GM18870 (cell line): Measurements from ENCODE around the gene POU6F2.
"Not testable (repeated sequence)": the region's sequence is repeated elsewhere in the genome, so short reads cannot be mapped to it uniquely, and the experiment has no call there.

Source experiments
- ATAC-seq: cut with Tn5 transposase; IDR thresholded peaks from one replicate; pipeline ENCODE4 v1.9.1; 2021; ENCODE audit warnings: moderate library complexity; ENCODE audit not compliant: unreplicated experiment

Gene POU6F2, protein sequence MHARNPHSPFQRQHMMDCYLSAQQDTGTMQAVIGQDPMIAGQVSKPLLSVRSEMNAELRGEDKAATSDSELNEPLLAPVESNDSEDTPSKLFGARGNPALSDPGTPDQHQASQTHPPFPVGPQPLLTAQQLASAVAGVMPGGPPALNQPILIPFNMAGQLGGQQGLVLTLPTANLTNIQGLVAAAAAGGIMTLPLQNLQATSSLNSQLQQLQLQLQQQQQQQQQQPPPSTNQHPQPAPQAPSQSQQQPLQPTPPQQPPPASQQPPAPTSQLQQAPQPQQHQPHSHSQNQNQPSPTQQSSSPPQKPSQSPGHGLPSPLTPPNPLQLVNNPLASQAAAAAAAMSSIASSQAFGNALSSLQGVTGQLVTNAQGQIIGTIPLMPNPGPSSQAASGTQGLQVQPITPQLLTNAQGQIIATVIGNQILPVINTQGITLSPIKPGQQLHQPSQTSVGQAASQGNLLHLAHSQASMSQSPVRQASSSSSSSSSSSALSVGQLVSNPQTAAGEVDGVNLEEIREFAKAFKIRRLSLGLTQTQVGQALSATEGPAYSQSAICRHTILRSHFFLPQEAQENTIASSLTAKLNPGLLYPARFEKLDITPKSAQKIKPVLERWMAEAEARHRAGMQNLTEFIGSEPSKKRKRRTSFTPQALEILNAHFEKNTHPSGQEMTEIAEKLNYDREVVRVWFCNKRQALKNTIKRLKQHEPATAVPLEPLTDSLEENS

DNA sequence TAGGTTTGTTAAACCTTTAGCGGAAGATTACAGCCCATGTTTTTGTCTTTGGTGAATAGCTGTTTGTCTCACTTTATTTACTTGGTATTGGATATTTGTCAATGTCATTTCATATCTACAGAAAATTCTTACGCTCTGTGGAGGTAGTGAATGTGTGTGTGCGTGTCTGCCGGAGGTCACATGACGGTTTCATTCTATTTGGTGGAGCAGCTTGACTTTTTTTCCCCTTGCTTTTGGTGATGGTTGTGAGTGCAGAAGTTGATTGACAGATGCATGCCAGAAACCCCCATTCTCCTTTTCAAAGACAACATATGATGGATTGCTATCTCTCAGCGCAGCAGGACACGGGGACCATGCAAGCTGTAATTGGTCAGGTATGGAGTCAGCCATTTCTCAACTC is at the start of gene POU6F2:
Gene POU6F2 (plus strand): TSS at position 225 of the 400 bp plus-strand sequence. CDS start 45 bp downstream, at position 270.
- ATAC-seq = no peak

DNA sequence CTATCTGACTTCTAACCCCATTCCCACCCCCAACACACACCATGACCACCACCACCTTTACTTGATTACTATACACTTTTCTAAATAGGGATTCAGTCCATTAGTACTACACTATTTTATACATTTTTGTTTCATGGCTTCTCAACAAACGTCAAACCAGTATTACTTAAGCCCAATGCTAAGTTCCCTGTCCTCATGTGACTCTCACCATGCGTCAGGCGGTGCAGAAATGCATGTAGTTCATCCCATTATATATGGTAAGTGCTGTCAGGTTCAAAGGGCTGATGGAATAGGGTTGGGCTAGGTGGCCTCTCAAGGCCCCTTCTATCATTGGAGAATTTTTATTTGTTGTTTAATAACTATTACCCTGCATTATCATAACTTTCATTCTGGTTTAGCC is 49.2 kb upstream of the POU6F2 start:
- no peak for ATAC-seq

DNA sequence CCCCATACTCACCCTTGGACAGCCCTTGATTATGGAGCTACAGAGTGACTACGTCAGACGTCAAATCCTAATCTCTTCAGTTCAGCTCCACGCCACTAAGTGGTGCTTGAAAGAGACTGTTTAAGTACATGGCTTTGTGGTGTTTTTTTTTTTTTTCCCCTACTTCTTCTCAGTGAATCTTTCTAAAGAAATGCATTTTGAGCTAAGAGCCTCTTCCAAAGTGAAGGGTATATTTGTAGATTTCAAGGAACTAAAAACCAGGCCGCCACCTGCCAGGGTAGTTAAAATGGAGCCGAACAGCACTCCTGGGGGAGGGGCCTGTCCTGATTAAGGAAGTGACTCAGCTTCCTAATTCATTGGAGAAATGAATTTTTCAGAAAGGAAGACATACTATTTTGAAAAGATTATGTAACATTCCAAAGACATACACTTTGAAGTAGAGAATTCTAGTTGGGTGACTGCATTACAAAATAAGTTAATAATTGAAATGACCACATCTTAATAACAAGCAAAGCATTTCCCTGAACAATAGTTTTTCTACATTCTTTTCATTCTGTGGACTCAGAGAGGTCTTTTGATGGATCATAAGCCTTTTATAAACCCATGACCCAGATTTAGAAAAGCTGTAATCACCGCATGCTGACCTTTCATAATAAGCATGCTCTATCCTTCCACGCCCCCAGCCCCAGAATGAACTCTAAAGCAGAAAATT is 48.1 kb upstream of the POU6F2 start:
- no peak for ATAC-seq

DNA sequence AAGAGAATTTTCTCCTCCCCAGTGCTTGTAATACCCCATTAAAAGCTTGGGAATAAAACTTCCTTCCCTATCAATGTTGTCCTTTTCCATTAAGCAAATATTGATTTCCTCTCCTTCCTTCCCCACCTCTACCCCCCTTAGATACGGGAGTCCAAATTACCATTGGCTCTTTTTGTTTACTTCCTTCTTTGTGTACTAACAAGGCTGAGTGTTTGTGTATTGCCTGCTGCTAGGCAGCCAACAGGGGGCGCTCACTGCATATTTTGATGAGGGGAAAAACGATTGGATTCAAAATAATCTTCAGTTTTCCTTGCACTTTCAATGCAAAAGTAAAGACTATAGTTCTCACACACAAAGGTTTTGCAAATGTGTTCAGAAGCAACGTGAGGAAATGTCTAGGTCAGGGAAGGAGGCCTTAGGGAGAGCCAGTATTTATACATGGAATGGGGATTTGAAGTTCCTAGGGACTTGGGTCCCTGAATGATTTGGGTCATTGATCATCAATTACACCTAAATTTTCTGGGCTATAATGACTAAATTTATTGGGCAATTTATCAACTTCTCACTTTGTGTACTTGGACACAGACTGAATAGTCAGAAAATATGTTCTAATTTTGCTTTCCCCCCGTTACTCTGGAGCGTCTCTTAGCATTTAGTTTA is 45.1 kb upstream of the POU6F2 start:
- ATAC-seq = peak; percentile 83

DNA sequence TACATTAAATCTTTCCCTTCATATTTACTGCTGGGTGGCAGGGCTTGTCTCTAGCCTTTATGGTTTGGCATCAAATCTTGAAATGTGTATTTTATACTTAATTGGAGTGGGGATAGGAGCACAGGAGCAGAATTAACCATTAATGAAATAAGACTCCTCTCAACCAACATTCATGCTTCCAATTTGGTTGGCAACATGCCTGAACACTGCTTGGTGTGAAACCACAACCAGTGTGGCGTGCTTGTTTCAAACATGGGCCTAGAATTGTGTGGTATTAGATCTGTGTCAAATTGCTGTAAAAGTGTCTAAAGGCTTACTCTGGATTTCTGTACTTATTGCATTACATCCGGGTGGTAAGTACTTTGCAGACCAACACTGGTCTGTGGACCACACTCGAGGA is 43.7 kb upstream of the POU6F2 start:
- no peak for ATAC-seq

DNA sequence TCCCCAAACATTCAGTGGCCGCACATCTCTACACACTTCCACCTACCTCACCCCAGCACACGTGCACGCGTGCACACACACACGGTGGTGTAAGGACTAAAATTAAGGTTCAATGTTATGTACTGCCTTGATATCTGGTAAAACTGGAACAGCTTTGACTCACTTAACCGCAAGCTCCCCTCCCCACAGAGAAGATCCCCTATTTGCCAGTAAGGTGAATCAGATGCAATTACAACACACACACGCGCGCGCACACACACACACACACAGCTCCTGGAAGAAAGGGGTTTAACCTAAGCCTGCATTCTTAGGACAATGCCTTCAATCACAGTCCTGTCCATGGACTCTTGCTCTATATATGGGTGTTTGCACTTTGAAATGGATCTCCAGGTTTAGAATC is 43.2 kb upstream of the POU6F2 start:
- ATAC-seq = no peak

DNA sequence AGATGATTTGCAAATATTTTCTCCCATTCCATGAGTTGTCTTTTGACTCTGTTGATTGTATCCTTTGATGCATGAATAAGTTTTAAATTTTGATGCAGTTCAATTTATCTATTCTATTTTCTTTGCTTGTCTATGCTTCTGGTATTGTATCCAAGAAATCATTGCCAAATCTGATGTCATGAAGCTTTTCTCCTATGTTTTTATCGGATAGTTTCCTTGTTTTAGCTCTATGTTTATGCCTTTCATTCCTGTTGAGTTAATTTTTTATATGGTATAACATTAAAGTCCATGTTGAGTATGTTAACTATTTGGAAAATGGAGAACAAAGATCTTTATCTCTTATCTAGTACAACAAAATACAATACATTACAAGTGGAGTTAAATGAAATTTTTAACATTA is 41.1 kb upstream of the POU6F2 start:
- ATAC-seq = no peak

DNA sequence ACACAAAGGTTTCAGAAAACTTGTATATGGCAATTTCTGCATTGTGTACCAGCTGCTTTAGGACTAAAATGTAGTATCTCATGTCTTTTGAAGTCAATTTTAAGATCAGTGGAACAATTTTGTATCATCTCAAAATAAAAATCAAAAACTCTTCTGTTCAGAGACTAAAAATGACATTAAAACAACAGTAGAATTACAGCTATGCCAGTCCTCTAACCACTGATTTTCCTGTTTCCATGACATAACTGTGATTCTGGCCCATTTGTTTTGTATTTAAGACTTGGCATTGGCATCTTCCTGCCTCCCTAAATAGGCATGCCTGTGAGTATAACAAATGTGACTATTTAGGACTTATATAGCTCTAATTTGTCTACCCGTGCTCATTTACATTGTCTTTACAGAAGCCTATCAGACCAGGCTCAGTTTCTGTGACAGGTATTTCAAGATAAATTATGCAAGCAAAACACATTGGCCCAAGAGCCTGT is 39.7 kb upstream of the POU6F2 start:
- ATAC-seq = no peak

DNA sequence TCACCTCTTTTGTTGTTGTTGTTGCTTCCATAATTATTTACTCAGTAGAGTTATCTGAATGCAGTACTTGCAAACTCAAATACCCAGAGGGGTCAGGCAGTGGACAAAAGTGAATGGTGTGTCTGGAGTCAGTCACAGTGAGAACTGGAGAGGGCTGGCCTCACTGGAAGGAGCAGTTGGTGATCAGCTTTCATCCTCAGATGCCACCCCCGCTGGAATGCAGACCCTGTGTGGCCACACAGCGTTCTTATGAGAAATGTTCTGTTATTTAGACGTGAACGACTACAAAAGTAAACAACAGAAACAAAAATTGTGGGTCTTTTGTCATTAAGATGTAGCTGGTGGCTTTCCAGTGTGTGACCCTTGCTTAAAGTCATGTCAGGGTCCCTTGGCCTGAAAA is 39.1 kb upstream of the POU6F2 start:
- no peak for ATAC-seq

DNA sequence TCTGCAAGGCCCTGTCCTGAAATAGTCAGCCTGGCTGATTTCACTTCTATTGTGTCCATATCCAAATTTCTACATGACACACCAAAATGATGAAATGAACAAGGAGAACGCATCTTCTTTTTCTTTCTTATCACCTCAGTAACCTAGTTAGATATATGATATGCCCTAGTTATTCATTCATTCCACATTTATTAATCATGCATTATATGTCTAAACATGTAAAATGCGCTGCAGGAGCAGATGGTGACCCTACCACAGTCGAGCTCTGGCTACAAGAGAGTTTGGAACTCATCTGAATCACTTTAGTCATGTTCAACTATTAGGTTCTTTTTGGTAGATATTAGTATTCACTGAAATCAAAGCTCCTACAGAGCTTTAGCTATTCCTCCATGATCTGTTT is 36.9 kb upstream of the POU6F2 start:
- ATAC-seq = no peak

DNA sequence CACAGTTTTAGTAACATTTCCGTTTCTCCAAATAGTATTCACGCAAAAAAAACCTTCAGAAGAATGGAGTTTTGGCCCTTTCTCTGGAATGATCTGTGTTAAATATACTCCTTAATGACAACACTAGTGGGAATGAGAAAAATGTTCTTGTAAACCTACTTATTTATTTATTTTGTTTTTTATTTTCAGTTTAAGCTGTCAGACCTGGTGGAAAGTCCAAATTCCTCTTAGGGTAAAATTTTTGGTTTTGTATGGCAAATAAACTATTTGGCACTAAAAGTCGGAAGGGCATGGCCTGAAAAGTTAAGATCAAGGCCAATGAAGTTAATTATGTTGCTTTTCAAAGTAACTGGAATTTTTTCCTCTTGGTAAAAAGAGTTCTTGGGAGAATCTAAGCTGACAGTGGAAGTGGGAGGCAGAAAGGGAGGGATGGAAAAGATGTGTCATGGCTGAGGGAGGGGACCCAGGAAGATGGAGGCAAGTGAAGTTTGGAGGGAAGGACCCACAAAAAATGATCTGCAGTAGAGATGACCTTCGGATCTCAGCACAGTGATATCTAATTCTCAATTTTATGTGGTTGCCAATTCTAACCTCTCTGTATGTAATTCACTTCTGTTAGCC is 35.2 kb upstream of the POU6F2 start:
- no peak for ATAC-seq

DNA sequence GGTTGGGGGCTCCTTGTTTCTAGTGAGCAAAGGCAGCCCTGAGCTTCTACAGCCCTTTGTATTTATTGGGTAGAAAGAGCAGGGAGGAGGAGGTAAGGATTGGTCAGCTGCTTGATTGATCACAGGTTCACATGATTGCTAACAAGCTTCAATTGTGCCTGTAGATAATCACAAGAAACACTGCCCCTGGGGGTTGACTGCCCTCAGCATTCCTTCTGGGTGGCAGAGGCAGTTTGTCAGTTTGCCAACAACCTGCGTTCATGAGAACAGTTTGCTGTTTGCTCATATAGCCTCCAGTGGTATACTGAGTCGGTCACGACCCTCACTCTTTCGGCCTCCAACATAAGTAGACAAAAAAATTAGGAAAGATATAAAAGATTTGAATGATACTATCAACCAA is 30.2 kb upstream of the POU6F2 start:
- not testable (repeated sequence) for ATAC-seq

DNA sequence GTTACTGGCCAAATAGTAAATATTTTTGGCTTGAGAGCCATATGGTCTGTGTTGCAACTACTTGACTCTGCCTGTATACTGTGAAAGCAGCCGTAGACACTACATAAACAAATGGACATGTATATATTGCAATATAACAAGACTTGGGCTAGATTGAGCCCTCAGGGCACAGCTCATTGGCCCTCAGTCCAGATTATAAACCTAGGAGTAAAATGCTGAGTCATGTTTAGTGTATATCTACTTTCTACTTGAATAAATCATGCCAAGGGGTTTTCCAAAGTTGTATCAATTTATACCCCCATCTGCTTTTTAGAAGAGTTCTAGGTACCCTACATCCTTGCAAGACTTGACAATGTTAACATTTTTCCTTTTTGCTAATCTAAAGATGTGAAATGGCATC is 27.4 kb upstream of the POU6F2 start:
- no peak for ATAC-seq

DNA sequence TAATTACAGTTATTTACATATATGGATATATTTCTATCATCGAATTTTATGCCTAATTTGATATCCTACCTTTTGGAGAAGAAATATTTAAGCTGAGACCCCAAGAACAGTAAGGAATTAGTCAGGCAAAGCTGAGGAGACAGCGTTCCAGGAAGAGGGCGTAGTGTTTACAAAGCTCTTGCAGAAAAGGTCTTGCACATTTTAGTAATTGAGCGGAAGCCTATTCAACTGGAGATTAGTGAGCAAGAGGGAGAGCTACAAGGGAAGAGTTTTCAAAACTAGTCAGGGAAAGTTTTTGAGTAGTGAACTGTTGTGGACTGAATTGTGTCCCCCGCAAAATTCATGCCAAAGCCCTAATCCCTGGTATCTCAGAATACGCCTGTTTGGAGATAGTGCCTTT is 26.5 kb upstream of the POU6F2 start:
- no peak for ATAC-seq

DNA sequence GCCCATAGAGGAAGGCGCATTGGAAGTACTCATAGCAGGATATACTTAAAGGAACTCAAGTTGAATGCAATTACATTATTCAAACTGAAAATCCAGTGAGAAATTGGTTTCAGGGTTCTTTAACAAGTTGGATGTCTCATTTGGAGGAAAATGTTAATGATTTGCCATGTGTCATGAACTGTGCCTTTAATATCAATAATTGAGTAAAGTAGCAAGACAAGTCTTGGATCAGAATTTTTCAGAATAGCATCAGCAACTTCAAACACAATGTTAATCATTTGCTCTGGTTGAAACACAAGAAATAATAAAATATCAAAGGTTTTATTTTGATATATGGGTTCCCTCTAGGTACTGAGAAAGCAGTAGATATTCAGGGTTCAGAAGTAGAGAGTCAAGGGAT is 24.5 kb upstream of the POU6F2 start:
- ATAC-seq = no peak

DNA sequence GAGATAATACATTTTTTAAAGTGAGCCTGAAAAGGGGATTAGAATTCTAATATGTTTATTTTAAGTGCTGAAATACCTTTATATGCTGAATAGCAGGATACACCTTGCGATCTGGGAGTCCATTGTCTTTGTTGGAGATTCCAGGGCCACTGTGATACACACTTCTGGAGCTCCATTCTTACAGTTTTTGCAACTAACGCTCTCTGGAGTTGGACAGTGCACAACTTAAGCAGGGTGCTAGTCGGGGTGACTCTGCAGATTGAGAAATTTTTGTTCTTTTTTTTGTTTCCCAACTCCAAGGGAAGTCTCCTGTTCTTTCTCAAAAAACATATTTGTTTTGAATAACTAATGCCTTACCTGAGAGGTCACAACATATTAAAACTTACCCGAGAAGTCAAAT is 23.7 kb upstream of the POU6F2 start:
- ATAC-seq = no peak

DNA sequence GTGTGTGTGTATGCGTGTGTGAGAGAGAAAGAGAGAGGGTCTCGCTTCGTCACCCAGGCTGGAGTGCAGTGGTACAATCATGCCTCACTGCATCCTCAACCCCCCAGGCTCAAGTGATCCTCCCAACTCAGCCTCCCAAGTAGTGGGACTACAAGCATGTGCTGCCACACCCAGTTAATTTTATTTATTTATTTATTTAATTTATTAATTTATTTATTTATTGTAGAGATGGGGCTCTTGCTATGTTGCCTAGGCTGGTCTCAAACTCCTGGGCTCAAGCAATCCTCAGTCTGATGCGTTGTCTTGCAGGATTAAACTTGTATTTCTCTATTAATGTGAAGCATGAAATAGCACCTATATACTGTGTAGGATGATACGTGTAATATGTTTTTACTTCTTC is 21.8 kb upstream of the POU6F2 start:
- no peak for ATAC-seq

DNA sequence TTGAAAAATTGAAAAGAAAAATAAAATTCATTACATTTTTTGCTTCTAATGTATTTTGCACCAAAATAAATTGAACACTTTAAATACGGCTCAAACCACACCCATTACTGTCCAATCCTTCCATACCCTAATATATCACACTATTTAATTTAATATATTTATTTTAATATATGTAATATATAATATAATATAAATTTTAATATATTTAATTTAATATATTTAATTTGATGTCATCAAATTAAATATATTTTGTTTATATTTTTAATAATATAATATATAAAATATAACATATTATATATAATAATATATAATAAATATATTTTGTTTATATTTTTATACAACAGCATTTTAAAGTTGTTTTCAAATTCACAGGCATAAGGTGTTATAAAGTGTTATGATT is 15.7 kb upstream of the POU6F2 start:
- ATAC-seq = no peak

DNA sequence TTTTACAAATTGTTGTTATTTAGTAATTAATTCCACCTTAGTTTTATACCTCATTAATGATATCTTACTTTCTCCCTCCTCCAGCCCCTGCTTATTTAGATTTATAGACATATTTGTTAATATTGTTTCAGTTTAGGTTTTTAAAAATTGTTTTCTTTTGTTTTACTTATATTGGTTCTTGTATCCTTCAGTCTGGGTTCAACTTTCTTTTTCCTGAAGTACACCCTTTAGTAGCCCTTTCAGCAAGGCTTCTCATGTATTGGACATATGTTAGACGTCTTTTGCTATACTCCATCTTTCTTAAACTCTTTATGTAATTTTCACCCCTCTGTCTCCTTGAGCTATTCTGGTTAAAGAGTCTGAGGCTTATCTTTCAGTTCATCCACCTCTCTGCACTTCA is 12.8 kb upstream of the POU6F2 start:
- no peak for ATAC-seq

DNA sequence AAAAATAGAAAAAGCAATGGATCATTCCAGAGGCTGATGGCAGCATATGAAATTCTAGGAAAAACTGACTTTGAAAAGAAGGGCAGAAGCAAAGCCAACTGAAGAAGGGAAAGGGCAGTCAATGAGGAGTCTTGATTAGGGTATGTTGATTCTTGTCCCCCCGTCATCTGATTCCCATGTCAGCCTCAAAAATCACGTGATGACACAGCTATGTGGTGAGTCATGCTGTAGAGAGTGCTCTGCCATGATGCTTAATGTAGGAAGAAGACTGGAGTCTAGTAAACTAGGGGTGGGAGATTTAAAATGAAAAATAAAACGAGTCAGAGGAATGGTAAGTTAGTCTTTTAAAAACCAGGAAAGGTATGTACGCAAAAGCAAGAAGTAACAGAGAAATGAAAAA is 3.9 kb upstream of the POU6F2 start:
- no peak for ATAC-seq

DNA sequence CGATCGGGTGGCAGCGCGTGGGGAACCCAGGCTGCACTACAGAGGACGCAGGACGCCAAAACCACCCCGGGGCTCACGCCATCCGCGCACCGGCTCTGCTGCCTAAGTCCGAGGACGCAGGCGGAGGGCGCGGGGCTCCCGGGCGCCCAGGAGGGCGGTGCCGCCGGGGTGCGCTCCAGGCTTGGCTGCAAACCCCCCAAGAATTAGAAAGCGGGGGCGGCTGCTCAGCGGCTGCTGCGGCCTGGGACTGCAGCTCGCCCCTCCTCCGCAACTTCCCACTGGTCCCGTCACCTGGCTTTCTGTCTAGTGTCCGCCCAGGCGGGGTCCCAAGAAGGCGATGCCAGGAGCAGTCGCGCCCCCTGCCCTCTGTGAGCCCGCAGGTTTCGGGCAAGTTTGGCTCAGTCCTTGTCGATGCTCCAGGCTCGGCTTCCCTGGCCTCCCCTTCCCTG is 1.7 kb upstream of the POU6F2 start:
- no peak for ATAC-seq
